Activated naive CD4-positive, alpha-beta T cell treated with anti-CD3 and anti-CD28 coated beads, Interleukin-2, amount 50 U/mL, for 24 hours (primary cell): ENCODE measurements around the gene VARS1.
A peak's percentile ranks its signal among the peaks of the same experiment; 100 is the strongest.

Experiments
- H3K27ac Mint-ChIP-seq: one replicate; pipeline ENCODE4 v1.8.0; 2021; ENCODE audit warnings: mild to moderate bottlenecking, mixed read lengths
- H3K27me3 Mint-ChIP-seq: one replicate; pipeline ENCODE4 v1.8.0; 2021; ENCODE audit warnings: mixed read lengths
- H3K36me3 Mint-ChIP-seq: one replicate; pipeline ENCODE4 v1.8.0; 2021; ENCODE audit warnings: mixed read lengths
- H3K4me1 Mint-ChIP-seq: one replicate; pipeline ENCODE4 v1.8.0; 2021; ENCODE audit warnings: mixed read lengths
- H3K4me3 Mint-ChIP-seq: one replicate; pipeline ENCODE4 v1.8.0; 2021; ENCODE audit warnings: mild to moderate bottlenecking, mixed read lengths
- H3K9me3 Mint-ChIP-seq: one replicate; pipeline ENCODE4 v1.8.0; 2021; ENCODE audit warnings: mixed read lengths

Gene VARS1

DNA sequence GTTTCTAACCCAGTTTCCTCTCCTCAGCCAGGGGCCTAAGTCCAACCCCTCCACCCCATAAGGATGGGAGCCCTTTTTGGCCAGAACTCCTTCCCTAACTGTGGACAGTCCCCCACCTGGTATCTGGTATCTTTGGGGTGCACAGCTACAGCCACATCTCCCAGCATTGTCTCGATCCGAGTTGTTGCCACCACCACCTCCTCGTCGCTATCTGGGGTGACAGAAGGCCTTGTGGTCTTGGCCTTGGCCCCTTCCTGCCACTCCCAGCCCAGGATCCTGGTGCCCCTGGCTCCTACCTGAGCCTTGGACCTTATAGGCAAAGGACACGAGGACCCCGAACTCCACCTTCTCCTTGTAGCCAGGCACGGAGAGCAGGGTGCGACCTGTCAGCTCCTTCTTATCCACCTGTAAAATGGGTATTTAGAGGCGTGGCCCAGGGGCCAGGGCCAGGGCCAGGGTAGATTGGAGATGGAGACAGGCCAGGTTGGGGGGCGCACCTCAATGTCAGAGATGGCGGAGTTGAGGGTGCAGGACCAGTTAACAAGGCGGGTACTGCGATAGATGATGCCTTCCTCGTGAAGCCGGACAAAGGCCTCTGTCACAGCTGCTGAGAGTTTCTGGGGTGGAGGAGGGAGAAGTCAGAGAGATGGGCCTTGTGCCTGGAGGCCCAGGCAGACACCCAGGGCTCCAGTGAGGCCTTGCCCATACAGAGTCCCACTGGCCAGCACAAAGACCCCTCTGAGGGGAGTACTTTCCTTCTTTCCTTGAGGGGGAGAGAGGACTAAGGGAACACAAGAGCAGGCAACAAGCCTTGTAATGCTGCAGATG is 11.2 kb downstream of the VARS1 start:
- no peaks in the 10 kb centered on the region for H3K4me1 Mint-ChIP-seq
- no peak overlapping the region for H3K4me3 Mint-ChIP-seq
- no peaks in the 10 kb centered on the region for H3K9me3 Mint-ChIP-seq
- H3K27me3 Mint-ChIP-seq: no peaks in the 10 kb centered on the region
- H3K27ac Mint-ChIP-seq: no peak overlapping the region
- peaks cover 14% of the 10 kb centered on the region for H3K36me3 Mint-ChIP-seq

DNA sequence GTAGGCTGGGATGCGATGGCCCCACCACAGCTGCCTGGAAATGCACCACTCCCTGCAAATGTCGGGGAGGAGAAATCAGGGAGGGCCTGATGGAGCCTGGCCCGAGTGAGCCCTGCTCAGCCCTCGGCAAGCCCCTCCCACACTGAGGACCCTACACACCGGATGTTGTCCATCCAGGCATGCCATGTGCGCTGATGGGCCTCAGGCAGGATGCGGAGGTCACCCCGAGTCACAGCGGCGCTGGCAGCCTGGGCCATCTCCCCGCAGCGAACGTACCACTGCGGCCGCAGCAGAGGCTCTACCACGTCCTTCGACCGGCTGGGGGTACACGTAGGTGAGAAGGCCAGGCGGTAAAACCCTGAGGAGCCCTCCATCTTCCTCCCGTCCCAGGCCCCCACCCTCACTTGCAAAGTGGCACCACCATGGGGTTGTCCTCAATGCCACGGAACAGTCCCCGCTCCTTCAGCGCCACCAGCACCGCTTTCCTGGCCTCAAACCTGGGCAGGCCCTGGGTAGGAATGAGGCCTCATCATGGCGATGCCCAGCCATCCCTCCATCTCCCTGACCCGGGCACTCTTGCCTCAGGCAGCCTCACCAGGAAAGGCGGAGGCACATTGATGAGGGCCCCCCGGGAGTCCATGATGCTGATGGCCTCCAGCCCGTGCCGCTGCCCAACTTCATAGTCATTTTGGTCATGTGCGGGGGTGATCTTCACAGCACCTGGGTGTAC is 13.3 kb downstream of the VARS1 start:
- no peak overlapping the region for H3K27ac Mint-ChIP-seq
- peaks cover 6% of the 10 kb centered on the region for H3K4me1 Mint-ChIP-seq
- no peaks in the 10 kb centered on the region for H3K9me3 Mint-ChIP-seq
- no peak overlapping the region for H3K4me3 Mint-ChIP-seq
- H3K27me3 Mint-ChIP-seq: no peaks in the 10 kb centered on the region
- peaks cover 12% of the 10 kb centered on the region for H3K36me3 Mint-ChIP-seq

DNA sequence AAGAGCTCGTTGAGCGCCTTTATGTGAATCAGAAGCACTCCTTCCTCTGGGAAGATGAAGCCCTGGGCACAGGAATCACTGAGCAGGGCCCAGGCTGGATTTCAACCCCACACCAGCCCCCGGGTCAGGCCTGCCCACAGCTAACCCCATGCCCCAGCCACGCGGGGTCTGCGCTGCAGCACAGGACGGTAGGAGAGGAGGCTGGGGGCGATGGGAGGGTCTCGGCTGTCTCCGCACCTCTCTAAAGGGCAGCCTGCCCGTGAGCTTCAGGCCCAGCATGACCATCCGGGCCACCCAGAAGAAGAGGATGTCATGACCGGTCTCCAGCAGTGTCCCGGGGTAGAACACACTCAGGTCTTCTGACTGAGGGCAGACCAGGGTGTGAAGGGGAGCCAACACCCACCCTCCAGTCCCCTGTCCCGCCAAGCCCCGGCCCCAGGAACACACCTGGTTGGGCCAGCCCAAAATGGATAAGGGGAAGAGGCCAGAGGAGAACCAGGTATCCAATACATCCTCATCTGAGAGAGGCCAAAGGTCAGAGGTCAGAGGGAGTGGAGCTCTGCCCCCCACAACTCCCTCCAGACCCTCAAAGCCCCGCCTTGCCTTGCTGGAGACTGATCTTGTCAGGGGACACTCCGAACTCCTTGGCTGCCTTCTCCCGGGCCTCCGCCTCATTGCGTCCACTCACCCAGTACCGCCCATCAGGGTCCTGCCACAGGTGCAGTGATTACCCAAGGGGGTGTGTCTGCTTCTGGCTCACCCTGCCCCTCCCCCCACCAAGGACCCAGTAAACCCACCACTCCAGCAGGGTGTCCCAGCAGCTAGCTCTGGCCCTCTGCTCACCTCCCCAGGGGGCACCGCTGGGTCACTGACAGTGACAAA is 14.1 kb downstream of the VARS1 start:
- H3K36me3 Mint-ChIP-seq: peaks cover 10% of the 10 kb centered on the region
- H3K4me3 Mint-ChIP-seq: no peak overlapping the region
- no peaks in the 10 kb centered on the region for H3K9me3 Mint-ChIP-seq
- no peak overlapping the region for H3K27ac Mint-ChIP-seq
- H3K27me3 Mint-ChIP-seq: no peaks in the 10 kb centered on the region
- peaks cover 14% of the 10 kb centered on the region for H3K4me1 Mint-ChIP-seq

DNA sequence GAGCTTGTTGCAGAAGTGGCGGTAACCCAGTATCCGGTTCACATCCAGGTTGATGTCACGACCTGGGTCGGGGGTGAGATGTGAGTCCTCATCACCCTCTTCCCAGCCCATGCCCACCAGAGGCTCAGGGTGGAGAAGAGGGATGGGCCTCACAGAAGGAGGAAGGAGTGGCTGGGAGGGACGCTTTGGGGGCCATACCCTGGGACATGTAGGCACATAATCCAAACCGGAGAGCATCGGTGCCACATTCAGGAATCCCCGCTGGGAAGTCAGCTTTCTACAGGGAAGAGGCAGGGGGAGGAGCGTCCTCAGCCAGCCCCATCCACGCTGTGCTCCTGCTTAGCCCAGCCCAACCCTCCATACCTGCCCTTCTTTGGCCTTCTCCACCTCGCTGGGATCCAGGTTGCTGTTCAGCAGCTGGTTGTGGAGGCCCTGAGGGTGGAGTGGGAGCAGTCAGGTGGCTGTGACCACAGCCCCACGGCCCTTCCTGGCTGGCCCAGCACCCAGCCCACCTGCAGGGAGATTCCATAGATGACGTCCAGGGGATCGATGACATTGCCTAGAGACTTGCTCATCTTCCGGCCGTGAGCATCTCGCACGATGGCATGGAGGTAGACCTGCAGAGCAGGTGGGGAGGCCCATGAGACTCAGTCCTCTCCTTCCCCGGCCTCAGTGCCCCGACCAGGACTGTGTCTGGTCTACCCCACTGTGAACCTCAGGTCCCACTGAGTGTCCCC is 14.9 kb downstream of the VARS1 start:
- Mint-ChIP-seq H3K27ac (no peak overlapping the region), H3K27me3 (no peaks in the 10 kb centered on the region), H3K4me1 (peaks cover 22% of the 10 kb centered on the region), H3K9me3 (no peaks in the 10 kb centered on the region), H3K36me3 (peaks cover 9% of the 10 kb centered on the region), H3K4me3 (no peak overlapping the region)

DNA sequence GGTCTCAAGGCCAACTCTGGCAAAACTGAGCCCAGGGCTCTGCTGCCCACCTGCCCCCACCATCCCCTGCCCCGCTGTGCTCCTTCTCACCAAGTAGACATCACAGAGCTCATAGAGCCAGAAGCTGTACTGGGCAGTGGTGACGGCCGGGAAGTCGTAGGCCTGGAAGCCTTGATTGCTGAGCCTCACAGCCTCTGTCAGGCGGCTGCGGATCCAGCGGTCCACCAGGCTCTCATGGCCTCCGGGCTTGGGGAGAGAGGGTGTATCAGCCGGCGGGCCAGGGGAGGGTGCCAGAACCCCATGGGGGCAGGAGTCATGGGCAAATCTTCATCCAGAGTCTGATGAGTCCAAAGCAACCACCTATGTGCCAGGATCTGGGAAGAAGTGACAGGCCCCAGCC is 15.6 kb downstream of the VARS1 start:
- Mint-ChIP-seq H3K36me3 (peaks cover 9% of the 10 kb centered on the region), H3K27me3 (no peaks in the 10 kb centered on the region), H3K4me3 (no peak overlapping the region), H3K27ac (no peak overlapping the region), H3K4me1 (peaks cover 26% of the 10 kb centered on the region), H3K9me3 (no peaks in the 10 kb centered on the region)

DNA sequence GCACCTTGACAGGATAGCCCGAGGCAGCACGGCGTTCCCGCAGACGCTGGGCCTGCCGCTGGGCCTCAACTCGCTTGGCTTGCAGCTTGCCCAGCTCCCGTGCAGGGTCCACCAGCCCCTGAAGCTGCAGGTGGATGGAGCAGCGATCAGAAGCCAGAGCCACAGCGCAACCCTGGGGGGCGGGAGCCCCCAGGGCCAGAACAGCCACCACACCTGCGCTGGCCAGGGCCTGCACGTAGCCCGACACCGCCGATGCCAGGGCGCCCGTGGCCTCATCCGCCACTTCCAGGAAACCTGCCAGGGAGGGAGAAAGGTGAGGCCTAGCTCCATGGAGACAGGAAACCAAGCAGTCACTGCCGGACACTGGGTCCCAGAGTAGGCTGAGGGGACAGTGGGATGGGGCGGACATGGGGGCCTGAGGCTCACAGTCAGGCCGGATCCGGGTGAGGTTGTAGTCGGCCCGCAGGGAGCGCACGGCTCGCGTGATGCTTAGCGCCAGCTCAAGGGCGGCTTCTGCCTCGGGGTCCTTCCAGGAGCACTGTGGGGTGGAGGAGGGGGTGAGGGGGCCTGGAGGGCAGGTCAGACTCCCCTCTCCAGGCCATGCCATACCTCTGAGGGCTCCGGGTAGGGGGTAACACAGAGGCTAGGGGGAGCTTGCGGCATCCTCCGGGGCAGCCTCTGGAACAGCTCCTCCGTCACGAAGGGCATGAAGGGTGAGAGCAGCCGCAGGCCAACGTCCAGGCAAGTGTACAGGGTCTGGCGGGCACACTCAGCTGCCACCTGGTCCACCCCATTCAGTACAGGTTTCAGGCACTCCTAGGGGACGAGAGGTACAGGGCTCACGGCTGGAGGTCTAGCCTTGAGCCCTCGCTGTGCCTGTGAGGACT is 16.3 kb downstream of the VARS1 start:
- Mint-ChIP-seq H3K27ac (no peak overlapping the region), H3K9me3 (no peaks in the 10 kb centered on the region), H3K36me3 (peaks cover 9% of the 10 kb centered on the region), H3K27me3 (no peaks in the 10 kb centered on the region), H3K4me3 (no peak overlapping the region), H3K4me1 (peaks cover 26% of the 10 kb centered on the region)

DNA sequence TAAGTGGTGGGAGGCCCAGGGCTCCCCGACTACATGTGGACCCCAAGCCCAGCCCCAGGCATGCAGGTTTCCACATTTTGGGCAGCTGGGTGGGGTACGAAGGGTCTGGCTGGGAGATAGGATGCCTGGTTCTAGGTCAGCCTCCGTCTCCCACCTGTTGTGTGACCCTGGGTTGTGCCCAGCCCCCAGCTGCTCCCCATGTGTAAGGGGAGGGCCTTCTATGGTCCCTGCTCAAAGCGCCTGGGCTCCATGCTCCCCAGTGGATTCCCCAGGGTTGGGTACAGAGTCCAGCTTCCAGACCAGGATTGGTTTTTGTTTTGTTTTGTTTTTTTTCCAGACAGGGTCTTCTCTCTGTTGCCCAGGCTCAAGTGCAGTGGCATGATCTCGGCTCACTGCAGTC is 17.4 kb downstream of the VARS1 start:
- Mint-ChIP-seq H3K9me3 (no peaks in the 10 kb centered on the region), H3K36me3 (peaks cover 9% of the 10 kb centered on the region), H3K4me1 (peaks cover 29% of the 10 kb centered on the region), H3K4me3 (no peak overlapping the region), H3K27me3 (no peaks in the 10 kb centered on the region), H3K27ac (no peak overlapping the region)

DNA sequence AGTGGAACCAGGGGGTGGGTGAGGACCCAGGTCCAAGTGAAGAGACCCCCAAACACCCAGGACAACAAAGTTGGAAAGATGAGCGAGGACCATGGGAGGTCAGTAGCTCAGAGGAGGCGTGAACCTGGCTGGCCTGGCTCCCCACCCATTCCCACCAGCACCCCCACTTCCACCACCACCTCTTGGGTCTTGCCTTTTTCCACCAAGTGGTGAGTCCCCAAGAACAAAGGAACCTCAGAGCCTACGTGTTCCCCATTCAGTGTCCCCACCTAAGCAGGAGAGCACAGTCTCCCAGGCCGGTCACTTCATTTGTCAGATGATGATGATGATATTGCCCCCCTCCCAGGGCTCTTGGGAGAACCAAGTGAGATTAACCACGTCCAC is 17.9 kb downstream of the VARS1 start:
- Mint-ChIP-seq H3K4me1 (peaks cover 34% of the 10 kb centered on the region), H3K9me3 (no peaks in the 10 kb centered on the region), H3K27me3 (no peaks in the 10 kb centered on the region), H3K36me3 (peaks cover 6% of the 10 kb centered on the region), H3K4me3 (no peak overlapping the region), H3K27ac (no peak overlapping the region)

DNA sequence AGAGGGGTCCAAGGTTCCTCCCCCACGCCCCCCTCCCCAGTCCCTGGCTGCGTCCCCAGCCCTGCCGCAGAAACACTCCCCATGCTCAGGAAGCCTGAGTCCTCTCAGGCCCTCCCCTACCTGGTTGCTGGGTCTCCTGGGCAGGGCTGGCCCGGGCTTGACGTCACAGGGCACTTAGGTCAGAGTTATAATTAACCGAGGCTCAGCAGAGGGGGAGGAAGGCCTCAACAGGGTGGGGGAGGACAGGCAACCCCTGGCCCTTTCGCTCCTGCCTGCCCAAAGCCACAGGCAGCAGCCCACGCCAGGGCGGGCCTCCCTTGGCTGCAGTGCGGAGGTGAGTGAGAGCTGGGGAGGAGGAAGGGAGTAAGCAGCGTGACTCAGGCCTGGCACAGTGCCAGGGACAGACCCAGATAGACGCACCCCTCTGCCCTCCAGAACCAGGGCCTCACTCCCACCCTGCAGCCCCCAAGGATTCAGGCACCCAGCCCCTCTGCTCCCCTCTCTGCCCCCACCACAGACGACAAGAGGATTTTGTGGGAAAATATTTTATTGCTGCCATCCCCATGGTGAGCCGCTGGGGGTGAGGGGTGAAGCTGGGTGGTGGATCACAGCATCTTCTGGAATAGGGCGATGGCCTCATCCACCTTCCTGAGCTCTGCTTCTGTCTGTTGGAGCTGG is 18.4 kb downstream of the VARS1 start, which contains the start of gene VWA7:
TSS of gene VWA7 (minus strand) at position 340 of the 678 bp plus-strand sequence. CDS start 549 bp downstream, outside the sequence.
- Mint-ChIP-seq H3K9me3 (no peaks in the 10 kb centered on the region), H3K4me1 (peaks cover 35% of the 10 kb centered on the region), H3K27ac (no peak within 1 kb of the TSS), H3K27me3 (no peaks in the 10 kb centered on the region), H3K4me3 (peak within 1 kb of the TSS; percentile 19), H3K36me3 (peaks cover 4% of the 10 kb centered on the region)

DNA sequence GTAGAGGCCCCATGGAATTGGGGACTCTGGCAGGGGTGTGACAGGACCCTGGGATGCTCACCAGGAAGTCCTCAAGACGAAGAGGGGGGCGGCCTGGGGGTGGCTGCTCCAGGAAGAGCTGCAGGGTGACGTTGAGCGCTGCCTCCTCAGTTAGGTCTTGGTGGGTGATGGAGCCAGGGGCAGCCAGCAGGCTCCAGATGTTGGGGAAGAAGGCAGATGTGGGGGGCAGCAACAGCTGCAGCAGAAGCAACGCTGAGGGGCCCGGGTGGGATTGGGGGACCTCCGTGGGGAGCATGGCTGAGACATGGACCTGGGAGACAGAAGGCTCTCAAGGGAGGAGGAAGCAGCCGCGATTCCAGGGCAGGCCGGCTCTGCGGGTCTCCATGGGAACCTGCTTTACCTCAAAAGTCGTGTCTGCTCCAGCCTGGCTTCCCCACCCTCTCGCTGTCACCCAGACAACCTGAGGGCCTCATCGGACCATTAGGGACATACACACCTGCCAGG is 19.0 kb downstream of the VARS1 start:
- peaks cover 36% of the 10 kb centered on the region for H3K4me1 Mint-ChIP-seq
- peaks cover 4% of the 10 kb centered on the region for H3K36me3 Mint-ChIP-seq
- H3K27me3 Mint-ChIP-seq: no peaks in the 10 kb centered on the region
- no peaks in the 10 kb centered on the region for H3K9me3 Mint-ChIP-seq
- no peak overlapping the region for H3K27ac Mint-ChIP-seq
- no peak overlapping the region for H3K4me3 Mint-ChIP-seq

DNA sequence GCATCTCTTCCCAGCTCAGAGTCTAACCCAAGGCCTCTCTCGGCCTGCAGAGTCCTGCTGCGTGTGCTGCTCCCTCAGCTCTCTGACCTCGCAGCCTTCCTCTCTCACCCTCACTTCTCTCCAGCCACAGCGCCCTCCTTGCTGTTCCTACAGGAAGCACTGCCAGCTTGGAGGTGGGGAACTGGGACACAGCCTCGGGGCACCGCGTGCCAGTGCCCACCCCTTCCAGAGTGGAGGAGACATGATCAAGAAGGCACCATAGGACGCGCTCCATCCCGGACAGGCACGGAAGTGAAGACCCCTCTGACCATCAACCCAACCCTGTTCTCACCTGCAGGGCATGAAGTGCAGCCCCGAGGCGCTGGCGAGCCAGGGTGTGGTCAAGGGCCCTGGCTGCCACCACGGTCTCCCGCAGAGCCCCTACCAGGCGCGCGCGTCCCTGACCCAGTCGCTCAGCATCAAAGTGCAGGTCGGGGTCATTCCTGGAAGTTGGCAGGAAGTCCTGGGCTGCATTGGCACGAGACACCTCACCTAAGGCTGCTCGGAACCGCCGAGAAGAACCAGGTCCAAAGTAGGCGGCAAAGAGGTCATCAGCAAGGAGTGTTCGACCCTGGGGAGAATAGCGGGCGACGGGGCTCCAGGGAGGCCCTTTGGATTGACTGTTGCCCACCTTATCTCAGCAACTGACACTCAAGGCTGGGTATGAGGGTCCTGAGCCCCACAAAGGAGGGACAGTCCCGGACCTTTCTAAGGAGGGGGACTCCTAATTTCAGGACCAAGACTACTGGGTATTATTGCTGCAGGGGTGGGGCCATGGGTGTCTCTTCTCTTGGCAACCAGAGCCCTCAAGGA is 19.7 kb downstream of the VARS1 start:
- H3K27ac Mint-ChIP-seq: no peak overlapping the region
- peaks cover 42% of the 10 kb centered on the region for H3K4me1 Mint-ChIP-seq
- H3K36me3 Mint-ChIP-seq: peaks cover 1% of the 10 kb centered on the region
- no peaks in the 10 kb centered on the region for H3K27me3 Mint-ChIP-seq
- H3K9me3 Mint-ChIP-seq: no peaks in the 10 kb centered on the region
- H3K4me3 Mint-ChIP-seq: no peak overlapping the region

DNA sequence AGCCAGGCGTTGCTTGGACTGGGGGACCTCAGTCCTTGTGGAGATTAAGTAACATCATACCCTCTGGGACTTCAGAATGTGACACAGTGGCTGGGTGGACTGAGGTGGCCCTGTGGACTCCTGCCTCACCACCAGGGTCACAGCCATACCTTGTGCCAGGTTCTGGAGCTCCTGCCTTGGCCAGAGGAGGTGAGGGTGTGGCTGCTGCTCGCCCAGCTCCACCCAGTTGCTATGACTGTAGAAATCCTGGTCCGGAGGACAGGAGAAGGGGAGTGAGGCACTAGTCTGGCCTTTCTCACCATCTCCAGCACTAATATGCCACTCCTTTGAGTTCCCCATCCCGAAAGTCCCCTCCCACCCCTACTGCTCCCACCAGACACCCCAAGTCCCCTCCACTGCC is 20.4 kb downstream of the VARS1 start:
- no peak overlapping the region for H3K4me3 Mint-ChIP-seq

DNA sequence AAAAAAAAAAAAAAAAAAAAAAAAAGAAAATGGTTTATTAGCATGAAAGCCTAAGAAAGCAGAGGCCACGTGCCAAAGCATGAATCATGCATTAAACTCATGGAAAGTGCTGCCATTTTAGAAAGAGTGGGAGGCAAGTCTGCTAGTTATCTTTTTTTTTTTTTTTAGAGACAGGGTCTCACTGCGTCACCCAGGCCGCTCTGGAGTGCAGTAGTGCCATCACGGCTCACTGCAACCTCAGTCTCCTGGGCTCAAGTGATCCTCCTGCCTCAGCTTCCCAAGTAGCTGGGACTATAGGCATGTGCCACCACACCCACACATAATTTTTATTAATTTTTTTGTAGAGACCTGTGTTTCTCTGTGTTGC is 23.6 kb downstream of the VARS1 start:
- Mint-ChIP-seq H3K9me3 (no peaks in the 10 kb centered on the region), H3K27ac (no peak overlapping the region), H3K4me3 (peak overlapping the region; percentile 11), H3K36me3 (no peaks in the 10 kb centered on the region), H3K27me3 (no peaks in the 10 kb centered on the region), H3K4me1 (peaks cover 39% of the 10 kb centered on the region)

More for the DNA sequence above, 20.4 kb downstream of the VARS1 start:
- H3K36me3 Mint-ChIP-seq: no peaks in the 10 kb centered on the region
- H3K4me1 Mint-ChIP-seq: peaks cover 42% of the 10 kb centered on the region
- H3K27ac Mint-ChIP-seq: no peak overlapping the region
- no peaks in the 10 kb centered on the region for H3K9me3 Mint-ChIP-seq
- no peaks in the 10 kb centered on the region for H3K27me3 Mint-ChIP-seq
